ENCODE data around the gene CGB2.
"Not testable (repeated sequence)": the region's sequence is repeated elsewhere in the genome, so short reads cannot be mapped to it uniquely, and the experiment has no call there.

The CGB2 gene

GRCh38 chr19:49019242-49019932, 12.3 kb upstream of the CGB2 start:
- H3K4me3 ChIP-seq (ENCODE audit: low read depth, low read length): peak overlapping the region; percentile 52
- H3K36me3 ChIP-seq (ENCODE audit: control insufficient read depth, insufficient read depth, low read length): no peaks in the 10 kb centered on the region
- no peaks in the 10 kb centered on the region for H3K27me3 ChIP-seq (ENCODE audit: control insufficient read depth, insufficient read depth, low read length)
- H3K4me2 ChIP-seq (ENCODE audit: low read length): peak overlapping the region; percentile 88
- H3K9ac ChIP-seq: no peak overlapping the region
- no peaks in the 10 kb centered on the region for H3K79me2 ChIP-seq
- H2AFZ ChIP-seq: peak overlapping the region; percentile 68
- no peaks in the 10 kb centered on the region for H3K9me3 ChIP-seq (ENCODE audit: control insufficient read depth, low read length)
- H3K4me1 ChIP-seq: peaks cover 5% of the 10 kb centered on the region
- TF ChIP-seq CTCF (IDR thresholded peaks at IDR 0.05): no peak
- no peak overlapping the region for H3K27ac ChIP-seq

- Histone ChIP-seq H3K27me3 (ENCODE audit: control insufficient read depth, insufficient read depth, low read length) (no peaks in the 10 kb centered on the region), H3K4me1 (peaks cover 5% of the 10 kb centered on the region), H3K4me3 (ENCODE audit: low read depth, low read length) (no peak overlapping the region), H3K27ac (no peak overlapping the region), H3K9me3 (ENCODE audit: control insufficient read depth, low read length) (no peaks in the 10 kb centered on the region), H3K36me3 (ENCODE audit: control insufficient read depth, insufficient read depth, low read length) (no peaks in the 10 kb centered on the region), H3K4me2 (ENCODE audit: low read length) (no peak overlapping the region), H2AFZ (no peak overlapping the region), H3K9ac (no peak overlapping the region), H3K79me2 (no peaks in the 10 kb centered on the region)
- TF ChIP-seq CTCF (IDR thresholded peaks at IDR 0.05): no peak
Measured at GRCh38 chr19:49020342-49020741, 11.3 kb upstream of the CGB2 start.

- Histone ChIP-seq H3K79me2 (no peaks in the 10 kb centered on the region), H3K4me2 (ENCODE audit: low read length) (no peak overlapping the region), H3K9ac (no peak overlapping the region), H3K9me3 (ENCODE audit: control insufficient read depth, low read length) (no peaks in the 10 kb centered on the region), H2AFZ (no peak overlapping the region), H3K36me3 (ENCODE audit: control insufficient read depth, insufficient read depth, low read length) (no peaks in the 10 kb centered on the region), H3K27ac (no peak overlapping the region), H3K27me3 (ENCODE audit: control insufficient read depth, insufficient read depth, low read length) (no peaks in the 10 kb centered on the region), H3K4me1 (peaks cover 5% of the 10 kb centered on the region), H3K4me3 (ENCODE audit: low read depth, low read length) (no peak overlapping the region)
- no peak for TF ChIP-seq CTCF (IDR thresholded peaks at IDR 0.05)
Measured at GRCh38 chr19:49020931-49021895, 10.5 kb upstream of the CGB2 start.

- Histone ChIP-seq H3K4me3 (ENCODE audit: low read depth, low read length) (no peak overlapping the region), H3K79me2 (no peaks in the 10 kb centered on the region), H3K36me3 (ENCODE audit: control insufficient read depth, insufficient read depth, low read length) (no peaks in the 10 kb centered on the region), H3K4me1 (peaks cover 5% of the 10 kb centered on the region), H3K27ac (no peak overlapping the region), H3K4me2 (ENCODE audit: low read length) (no peak overlapping the region), H3K9ac (no peak overlapping the region), H3K9me3 (ENCODE audit: control insufficient read depth, low read length) (no peaks in the 10 kb centered on the region), H2AFZ (no peak overlapping the region), H3K27me3 (ENCODE audit: control insufficient read depth, insufficient read depth, low read length) (no peaks in the 10 kb centered on the region)
- no peak for TF ChIP-seq CTCF (IDR thresholded peaks at IDR 0.05)
Measured at GRCh38 chr19:49022116-49022515, 9.6 kb upstream of the CGB2 start.

GRCh38 chr19:49024233-49024632, 7.5 kb upstream of the CGB2 start, which contains the start of gene CGB3:
CGB3 (minus strand) TSS chr19:49024333; CDS start chr19:49023971, 362 bp downstream.
- not testable (repeated sequence) for H3K79me2 ChIP-seq; H3K9ac ChIP-seq; H3K9me3 ChIP-seq (ENCODE audit: control insufficient read depth, low read length); H3K4me3 ChIP-seq (ENCODE audit: low read depth, low read length); H3K27ac ChIP-seq; H3K4me2 ChIP-seq (ENCODE audit: low read length); H3K4me1 ChIP-seq; H2AFZ ChIP-seq; H3K36me3 ChIP-seq (ENCODE audit: control insufficient read depth, insufficient read depth, low read length); H3K27me3 ChIP-seq (ENCODE audit: control insufficient read depth, insufficient read depth, low read length)

GRCh38 chr19:49025088-49025487, 6.6 kb upstream of the CGB2 start:
- H3K27ac ChIP-seq; H3K27me3 ChIP-seq (ENCODE audit: control insufficient read depth, insufficient read depth, low read length); H3K9me3 ChIP-seq (ENCODE audit: control insufficient read depth, low read length); H3K4me3 ChIP-seq (ENCODE audit: low read depth, low read length); H3K4me2 ChIP-seq (ENCODE audit: low read length); H3K4me1 ChIP-seq; H3K9ac ChIP-seq; H3K36me3 ChIP-seq (ENCODE audit: control insufficient read depth, insufficient read depth, low read length); H3K79me2 ChIP-seq; H2AFZ ChIP-seq: not testable (repeated sequence)

- not testable (repeated sequence) for H3K36me3 ChIP-seq (ENCODE audit: control insufficient read depth, insufficient read depth, low read length); H3K27me3 ChIP-seq (ENCODE audit: control insufficient read depth, insufficient read depth, low read length); H3K9me3 ChIP-seq (ENCODE audit: control insufficient read depth, low read length); H3K27ac ChIP-seq; H3K4me3 ChIP-seq (ENCODE audit: low read depth, low read length); H3K79me2 ChIP-seq; H3K4me1 ChIP-seq; H2AFZ ChIP-seq; H3K9ac ChIP-seq; H3K4me2 ChIP-seq (ENCODE audit: low read length)
Measured at GRCh38 chr19:49025599-49025998, 6.1 kb upstream of the CGB2 start.
